CD8-positive, alpha-beta memory T cell (primary cell): ENCODE data around the gene VGLL4. TPM values are rescaled to one million over a fixed set of nuclear protein-coding genes. Genes with fewer than 3 reads are reported as not detected.

ENCODE experiments used
- CTCF ChIA-PET: fragments of 350-600 bp; sonication (Branson Sonifier 250); formaldehyde crosslinking; loops from one replicate; lab custom pipeline; 2021; ENCODE audit warnings: antibody characterized with exemption; lab: Charles Lee
- POLR2A ChIA-PET: fragments of 350-600 bp; sonication (Branson Sonifier 250); formaldehyde crosslinking; loops from one replicate; lab custom pipeline; 2021; ENCODE audit warnings: antibody characterized with exemption; lab: Charles Lee
- DNase-seq, 5 donors: peaks; one replicate each; pipeline versions ENCODE4 v3.0.0 to v3.0.0-alpha.2; 2020 to 2022; ENCODE audit warnings: mixed read lengths in 1 of 5
- H3K27ac ChIP-seq: one replicate; pipeline ENCODE4 v1.7.0; 2013; ENCODE audit warnings: low read depth, mild to moderate bottlenecking, low read length, moderate library complexity
- H3K27me3 ChIP-seq: 2 replicates; pipeline ENCODE4 v1.7.0; 2013; ENCODE audit warnings: low read length, mild to moderate bottlenecking; ENCODE audit not compliant: insufficient read depth, poor library complexity, severe bottlenecking
- H3K36me3 ChIP-seq: 2 replicates; pipeline ENCODE4 v1.7.0; 2013; ENCODE audit warnings: mild to moderate bottlenecking, low read length, moderate library complexity; ENCODE audit not compliant: insufficient read depth
- H3K4me1 ChIP-seq: 2 replicates; pipeline ENCODE4 v1.7.0; 2013; ENCODE audit warnings: mild to moderate bottlenecking, low read length, moderate library complexity; ENCODE audit not compliant: insufficient read depth
- H3K4me3 ChIP-seq: 2 replicates; pipeline ENCODE4 v1.7.0; 2013; ENCODE audit warnings: mild to moderate bottlenecking, low read length
- H3K9me3 ChIP-seq: 2 replicates; pipeline ENCODE4 v1.7.0; 2013; ENCODE audit warnings: mild to moderate bottlenecking, low read length
- H3K27ac Mint-ChIP-seq, 8 donors: one replicate each; pipeline ENCODE4 v1.8.0; 2020 to 2021; ENCODE audit warnings: mixed read lengths in 8 of 8, mild to moderate bottlenecking in 6 of 8, inconsistent platforms in 3 of 8, moderate library complexity in 3 of 8
- H3K27me3 Mint-ChIP-seq, 2 donors: one replicate each; pipeline ENCODE4 v1.8.0; 2020 to 2021; ENCODE audit warnings: mixed read lengths in 2 of 2, mild to moderate bottlenecking in 1 of 2, moderate library complexity in 1 of 2
- H3K36me3 Mint-ChIP-seq, 3 donors: one replicate each; pipeline ENCODE4 v1.8.0; 2020 to 2021; ENCODE audit warnings: mixed read lengths in 3 of 3, inconsistent platforms in 1 of 3, mild to moderate bottlenecking in 1 of 3
- H3K4me1 Mint-ChIP-seq, 3 donors: one replicate each; pipeline ENCODE4 v1.8.0; 2020 to 2021; ENCODE audit warnings: mixed read lengths in 3 of 3, inconsistent platforms in 1 of 3, mild to moderate bottlenecking in 1 of 3
- H3K4me3 Mint-ChIP-seq, 7 donors: one replicate each; pipeline ENCODE4 v1.8.0; 2020 to 2021; ENCODE audit warnings: mixed read lengths in 7 of 7, mild to moderate bottlenecking in 6 of 7, moderate library complexity in 4 of 7, inconsistent platforms in 2 of 7
- H3K9me3 Mint-ChIP-seq, 5 donors: one replicate each; pipeline ENCODE4 v1.8.0; 2020 to 2022; ENCODE audit warnings: mixed read lengths in 5 of 5, mild to moderate bottlenecking in 3 of 5, moderate library complexity in 2 of 5, inconsistent platforms in 1 of 5
- polyA plus RNA-seq: library from polyadenylated mRNA; unstranded; fragments of 300-500 nt; fragmentation: Illumina TruSeq; gene quantifications from one replicate; pipeline ENCODE4 v1.2.3, GENCODE V29; 2021
- total RNA-seq, 2 experiments: library from RNA; stranded (reverse); gene quantifications; one replicate each; pipeline ENCODE4 v1.2.3, GENCODE V29; 2021

Gene VGLL4
- total and polyA plus RNA-seq, 3 experiments from 2014 or later: 29.9 to 40.5 (median 37.7) TPM

DNA sequence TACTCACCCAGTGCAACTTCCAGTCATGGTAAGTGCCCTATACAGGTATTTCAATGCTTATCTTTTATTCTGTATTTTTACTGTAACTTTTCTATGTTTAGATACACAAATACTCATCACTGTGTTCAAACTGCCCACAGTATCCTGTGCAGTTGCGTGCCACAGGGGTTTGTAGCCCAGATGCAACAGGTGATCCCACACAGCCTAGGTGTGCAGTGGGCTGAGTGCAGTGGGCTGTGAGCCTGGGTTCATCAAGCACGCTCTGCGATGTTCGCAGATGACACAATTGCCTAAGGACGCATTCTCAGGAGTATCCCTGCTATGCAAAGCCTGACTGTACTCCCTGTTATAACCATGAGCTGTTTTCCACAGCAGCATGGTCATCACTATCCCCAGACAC is 36.2 kb upstream of the VGLL4 start:
- H3K36me3 ChIP-seq: no peaks in the 10 kb centered on the region
- no peaks in the 10 kb centered on the region for H3K9me3 ChIP-seq
- Mint-ChIP-seq H3K4me3 (no peak overlapping the region), H3K36me3 (peaks cover 0 to 21% (median 8%) of the 10 kb centered on the region in 3 donors), H3K9me3 (no peaks in the 10 kb centered on the region), H3K27ac (no peak overlapping the region), H3K4me1 (peaks cover 0 to 3% (median 0%) of the 10 kb centered on the region in 3 donors), H3K27me3 (no peaks in the 10 kb centered on the region)
- no peak overlapping the region for H3K27ac ChIP-seq
- DNase-seq: no peak
- no peaks in the 10 kb centered on the region for H3K4me1 ChIP-seq
- ChIA-PET CTCF (no interaction called here), POLR2A (no interaction called here)
- H3K4me3 ChIP-seq: no peak overlapping the region
- no peaks in the 10 kb centered on the region for H3K27me3 ChIP-seq

DNA sequence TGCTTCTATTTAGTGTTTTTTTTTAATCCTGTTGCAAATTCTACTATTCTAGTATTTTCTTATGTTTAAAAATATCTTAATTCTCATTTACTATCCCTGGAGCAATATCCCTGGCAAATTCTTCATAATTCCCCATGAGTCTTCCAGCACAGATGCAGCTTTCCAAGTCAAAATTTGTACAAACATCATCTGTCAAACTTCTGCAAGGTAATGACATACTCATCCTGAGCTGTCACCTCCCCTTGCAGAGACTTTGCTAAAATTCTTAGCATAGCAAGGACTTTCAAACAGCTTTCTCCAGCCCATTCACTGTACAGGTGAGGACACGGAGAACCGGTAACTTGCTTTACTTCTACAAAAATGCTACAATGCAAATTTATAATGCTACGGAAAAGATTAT is 28.6 kb upstream of the VGLL4 start:
- H3K27me3 ChIP-seq: no peaks in the 10 kb centered on the region
- CTCF ChIA-PET: interaction anchor here (0.8 kb wide), 1 partner anchor 300 kb away, joined by 3 read pairs; no protein-coding TSS in a partner anchor
- Mint-ChIP-seq H3K27ac (no peak overlapping the region), H3K4me1 (peaks cover 0 to 18% (median 2%) of the 10 kb centered on the region in 3 donors), H3K36me3 (peaks cover 4 to 15% (median 5%) of the 10 kb centered on the region in 3 donors), H3K9me3 (no peaks in the 10 kb centered on the region), H3K27me3 (no peaks in the 10 kb centered on the region), H3K4me3 (no peak overlapping the region)
- H3K4me1 ChIP-seq: no peaks in the 10 kb centered on the region
- H3K27ac ChIP-seq: no peak overlapping the region
- no peaks in the 10 kb centered on the region for H3K36me3 ChIP-seq
- H3K4me3 ChIP-seq: no peak overlapping the region
- no peak for DNase-seq
- no peaks in the 10 kb centered on the region for H3K9me3 ChIP-seq
- POLR2A ChIA-PET: no interaction called here

DNA sequence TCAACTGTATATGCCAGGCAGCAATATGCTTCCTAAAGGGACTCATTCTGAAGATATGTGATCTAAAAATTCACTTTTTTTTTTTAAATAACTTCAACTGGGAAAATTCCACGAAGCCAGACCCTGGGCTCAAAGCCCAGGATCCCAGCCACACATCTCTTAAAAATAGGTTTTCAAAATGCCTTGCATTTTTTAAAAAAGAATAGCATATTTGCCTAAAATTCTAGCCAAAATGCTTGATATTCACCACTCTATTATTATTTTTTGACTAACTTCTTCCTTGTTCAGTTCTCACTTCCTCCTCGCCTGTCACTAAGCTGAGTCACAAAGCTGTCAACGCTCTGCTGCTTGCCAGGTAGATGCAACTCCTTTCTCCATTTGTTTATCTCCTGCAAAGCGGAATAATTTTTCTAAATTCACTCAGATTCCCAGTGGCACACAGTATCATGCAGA is 28.0 kb upstream of the VGLL4 start:
- Mint-ChIP-seq H3K4me3 (no peak overlapping the region), H3K9me3 (no peaks in the 10 kb centered on the region)
- CTCF ChIA-PET: no interaction called here

DNA sequence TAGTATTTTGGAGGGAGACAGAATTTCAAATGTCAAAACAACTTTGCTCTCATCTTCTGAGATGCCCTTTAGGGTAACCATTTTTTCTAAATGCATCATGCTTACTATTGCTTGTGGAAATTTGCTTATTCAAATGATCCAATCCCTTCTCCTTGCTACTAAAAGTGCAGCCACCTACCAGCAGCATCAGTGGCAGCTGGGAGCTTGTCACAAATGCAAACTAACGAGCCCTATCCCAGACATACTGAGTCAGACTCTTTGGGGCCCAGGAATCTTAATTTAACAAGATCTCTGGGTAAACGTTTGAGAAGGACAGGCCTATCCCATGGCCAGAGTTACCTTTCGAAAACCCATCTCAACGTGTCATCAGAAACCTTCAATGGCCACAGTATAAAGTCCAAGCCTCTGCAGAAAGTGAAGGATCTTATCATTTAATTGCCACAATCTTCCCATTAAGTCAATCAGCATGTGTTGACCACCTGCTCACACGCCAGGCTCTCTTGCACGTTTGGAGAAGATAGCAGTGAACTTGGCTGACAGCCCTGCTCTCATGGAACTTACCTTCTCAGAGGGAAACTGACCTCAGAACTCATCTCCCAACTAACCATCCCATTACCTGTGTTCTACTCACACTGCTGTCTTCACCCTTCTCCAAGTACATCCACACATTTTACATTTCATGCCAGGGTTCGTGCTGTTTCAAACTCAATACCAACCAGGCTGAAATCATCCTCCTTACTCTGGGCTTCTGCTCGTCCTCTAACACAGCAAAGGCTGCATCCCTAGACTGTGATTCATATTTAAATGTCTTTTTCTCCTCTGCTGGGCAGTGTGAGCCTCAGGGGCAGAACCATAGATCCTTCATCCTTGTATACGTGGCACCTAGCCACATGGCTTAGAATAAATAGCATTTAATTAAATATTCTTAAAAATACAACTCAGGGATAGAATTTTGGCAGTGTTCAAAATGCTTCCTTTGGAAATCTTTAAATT is 24.8 kb upstream of the VGLL4 start:
- H3K4me3 ChIP-seq: no peak overlapping the region
- H3K27ac ChIP-seq: no peak overlapping the region
- peaks cover 0 to 16% (median 2%) of the 10 kb centered on the region in 3 donors for H3K4me1 Mint-ChIP-seq
- no peaks in the 10 kb centered on the region for H3K27me3 ChIP-seq
- no peak for DNase-seq
- H3K36me3 ChIP-seq: no peaks in the 10 kb centered on the region
- H3K27ac Mint-ChIP-seq: peak overlapping the region in 1 of 8 donors; percentile 58
- H3K9me3 ChIP-seq: no peaks in the 10 kb centered on the region
- H3K27me3 Mint-ChIP-seq: peaks cover 0 to 2% of the 10 kb centered on the region in 2 donors
- no peaks in the 10 kb centered on the region for H3K9me3 Mint-ChIP-seq
- H3K36me3 Mint-ChIP-seq: peaks cover 0 to 17% (median 7%) of the 10 kb centered on the region in 3 donors
- CTCF ChIA-PET: no interaction called here
- H3K4me3 Mint-ChIP-seq: no peak overlapping the region
- no peaks in the 10 kb centered on the region for H3K4me1 ChIP-seq
- POLR2A ChIA-PET: no interaction called here

More for the DNA sequence above, 28.0 kb upstream of the VGLL4 start:
- Histone ChIP-seq H3K4me3 (no peak overlapping the region), H3K36me3 (no peaks in the 10 kb centered on the region), H3K4me1 (no peaks in the 10 kb centered on the region), H3K9me3 (no peaks in the 10 kb centered on the region), H3K27me3 (no peaks in the 10 kb centered on the region), H3K27ac (no peak overlapping the region)
- H3K27me3 Mint-ChIP-seq: no peaks in the 10 kb centered on the region
- DNase-seq: no peak
- H3K36me3 Mint-ChIP-seq: peaks cover 0 to 13% (median 5%) of the 10 kb centered on the region in 3 donors
- H3K4me1 Mint-ChIP-seq: peaks cover 0 to 18% (median 2%) of the 10 kb centered on the region in 3 donors
- peak overlapping the region in 1 of 8 donors; percentile 14 for H3K27ac Mint-ChIP-seq
- POLR2A ChIA-PET: no interaction called here

DNA sequence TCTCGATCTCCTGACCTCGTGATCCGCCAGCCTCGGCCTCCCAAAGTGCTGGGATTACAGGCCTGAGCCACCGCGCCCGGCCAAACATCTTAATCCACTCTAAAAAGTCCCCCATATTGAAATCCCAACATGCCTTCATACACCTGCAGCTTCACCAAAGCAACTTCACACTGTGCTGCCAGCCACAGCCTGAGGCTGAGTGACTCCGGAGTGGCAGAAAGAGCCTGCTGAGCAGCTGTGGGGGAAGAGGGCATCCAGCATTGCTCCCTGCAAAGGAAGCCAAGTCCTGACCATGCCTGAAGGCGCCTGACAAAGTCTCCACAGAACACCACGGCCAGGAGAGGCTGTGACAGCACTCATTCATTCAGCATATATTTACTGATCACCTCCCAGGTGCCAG is 21.6 kb upstream of the VGLL4 start:
- CTCF ChIA-PET: no interaction called here
- H3K9me3 ChIP-seq: no peaks in the 10 kb centered on the region
- H3K27ac Mint-ChIP-seq: no peak overlapping the region
- no peak overlapping the region for H3K4me3 ChIP-seq
- H3K27me3 Mint-ChIP-seq: peaks cover 0 to 2% of the 10 kb centered on the region in 2 donors
- no peaks in the 10 kb centered on the region for H3K4me1 ChIP-seq
- peaks cover 0 to 8% (median 3%) of the 10 kb centered on the region in 3 donors for H3K4me1 Mint-ChIP-seq
- DNase-seq: no peak
- H3K27ac ChIP-seq: no peak overlapping the region
- peaks cover 0 to 2% (median 0%) of the 10 kb centered on the region in 5 donors for H3K9me3 Mint-ChIP-seq
- H3K36me3 Mint-ChIP-seq: peaks cover 0 to 15% (median 9%) of the 10 kb centered on the region in 3 donors
- H3K36me3 ChIP-seq: no peaks in the 10 kb centered on the region
- POLR2A ChIA-PET: no interaction called here
- no peaks in the 10 kb centered on the region for H3K27me3 ChIP-seq
- H3K4me3 Mint-ChIP-seq: peak overlapping the region in 1 of 7 donors; percentile 27

DNA sequence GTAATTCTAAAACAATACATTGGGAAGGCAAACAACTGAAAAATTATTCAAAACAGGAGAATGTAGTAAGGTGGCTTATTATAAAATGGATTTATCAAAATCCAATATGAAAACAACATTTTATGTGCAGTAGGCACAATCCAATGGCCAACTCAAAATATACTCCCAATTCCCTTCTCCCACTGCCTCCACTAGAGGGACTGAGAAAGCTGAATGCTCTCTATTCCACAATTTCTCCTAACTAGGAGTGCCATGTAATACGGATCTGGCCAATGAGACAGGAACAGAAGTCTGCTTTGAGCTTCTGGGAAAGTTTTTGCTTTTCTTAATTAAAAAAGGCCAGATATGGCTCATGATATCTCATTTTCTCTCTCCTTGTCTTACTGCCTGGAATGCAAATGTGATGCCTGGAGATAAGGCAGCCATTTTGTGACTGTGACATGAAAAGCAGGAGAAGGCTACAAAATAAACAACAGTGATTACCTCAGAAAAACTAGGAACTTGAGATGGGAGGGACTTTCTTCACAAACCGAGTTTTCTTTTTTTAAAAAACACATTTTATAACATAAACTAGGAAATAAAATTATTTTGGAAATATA is 18.8 kb upstream of the VGLL4 start:
- Histone ChIP-seq H3K36me3 (no peaks in the 10 kb centered on the region), H3K4me1 (no peaks in the 10 kb centered on the region), H3K27ac (no peak overlapping the region), H3K4me3 (no peak overlapping the region), H3K9me3 (no peaks in the 10 kb centered on the region), H3K27me3 (no peaks in the 10 kb centered on the region)
- ChIA-PET CTCF (no interaction called here), POLR2A (no interaction called here)
- H3K27me3 Mint-ChIP-seq: peaks cover 0 to 2% of the 10 kb centered on the region in 2 donors
- peaks cover 0 to 2% (median 0%) of the 10 kb centered on the region in 5 donors for H3K9me3 Mint-ChIP-seq
- no peak for DNase-seq
- H3K4me3 Mint-ChIP-seq: no peak overlapping the region
- peaks cover 0 to 6% (median 4%) of the 10 kb centered on the region in 3 donors for H3K36me3 Mint-ChIP-seq
- peak overlapping the region in 1 of 8 donors; percentile 38 for H3K27ac Mint-ChIP-seq
- H3K4me1 Mint-ChIP-seq: peaks cover 0 to 11% (median 3%) of the 10 kb centered on the region in 3 donors

DNA sequence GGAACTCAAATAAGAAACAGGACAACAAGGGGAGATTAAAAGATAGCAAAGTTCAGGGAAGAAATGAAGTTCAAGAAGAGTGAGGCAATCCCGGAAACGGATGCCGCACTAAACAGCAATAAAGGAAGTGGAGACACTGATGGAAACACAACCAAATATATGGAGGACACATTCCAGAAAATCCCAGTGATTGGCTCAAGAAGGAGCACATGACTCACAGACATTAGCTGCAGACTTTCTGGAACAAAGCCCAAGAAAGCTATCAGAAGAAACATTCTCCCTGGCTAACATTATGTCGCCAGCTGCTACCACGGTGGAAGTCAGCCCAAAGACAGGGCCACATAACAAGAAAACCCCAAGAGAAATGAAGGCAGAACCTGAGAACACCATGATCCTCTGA is 18.1 kb upstream of the VGLL4 start:
- DNase-seq: no peak
- Mint-ChIP-seq H3K4me3 (no peak overlapping the region), H3K27me3 (peaks cover 0 to 2% of the 10 kb centered on the region in 2 donors), H3K9me3 (peaks cover 0 to 2% (median 0%) of the 10 kb centered on the region in 5 donors), H3K36me3 (peaks cover 0 to 5% (median 4%) of the 10 kb centered on the region in 3 donors), H3K4me1 (peaks cover 0 to 11% (median 3%) of the 10 kb centered on the region in 3 donors), H3K27ac (no peak overlapping the region)
- CTCF ChIA-PET: no interaction called here
- H3K4me3 ChIP-seq: no peak overlapping the region
- H3K4me1 ChIP-seq: no peaks in the 10 kb centered on the region
- H3K9me3 ChIP-seq: no peaks in the 10 kb centered on the region
- H3K27ac ChIP-seq: no peak overlapping the region
- H3K27me3 ChIP-seq: no peaks in the 10 kb centered on the region
- no peaks in the 10 kb centered on the region for H3K36me3 ChIP-seq
- POLR2A ChIA-PET: no interaction called here
